HCT116 (cell line): ENCODE results near the gene INMT. TPM values are rescaled to one million over a fixed set of nuclear protein-coding genes. Genes with fewer than 3 reads are reported as not detected.

Experiments
- ATAC-seq: fragments of 200-7000 bp; cut with Tn5 transposase; 2 replicates; pipeline ENCODE4 v1.9.1; 2020; ENCODE audit warnings: mild to moderate bottlenecking, moderate library complexity
- BruUV-seq: library from RNA; stranded (reverse); fragments of 400-500 nt; replicated peaks from 2 replicates; lab custom pipeline; 2021; lab: Mats Ljungman, UMichigan
- CTCF ChIA-PET: fragments of 300-600 bp; sonication (Branson Sonifier 250); formaldehyde crosslinking; loops from one replicate; lab custom pipeline; 2021; ENCODE audit warnings: antibody characterized with exemption; lab: Charles Lee
- POLR2A ChIA-PET: fragments of 300-600, 350-600 bp; sonication (Branson Sonifier 250); formaldehyde crosslinking; loops from one replicate; lab custom pipeline; 2021; ENCODE audit warnings: antibody characterized with exemption; lab: Charles Lee
- RAD21 ChIA-PET, 2 experiments: fragments of 300-600 bp; sonication (Branson Sonifier 250); formaldehyde crosslinking; loops; one replicate each; lab custom pipeline; 2023; ENCODE audit warnings: low total read pairs in 2 of 2; ENCODE audit not compliant: uncharacterized antibody in 2 of 2, unreplicated experiment in 2 of 2, low non-redundant PET in 1 of 2; lab: Charles Lee
- DNase-seq: peaks from one replicate; pipeline ENCODE4 v3.0.0-alpha.2; 2010; ENCODE audit warnings: low read depth, low spot score
- H2AFZ ChIP-seq: fragments of 200-600 bp; shearing (Covaris generic), sonication (generic); 2 replicates; pipeline ENCODE4 v1.6.1; 2017; ENCODE audit warnings: low read depth, mixed run types, mixed read lengths, antibody characterized with exemption, low read length; ENCODE audit not compliant: poor library complexity, severe bottlenecking
- H3K27ac ChIP-seq: 2 replicates; pipeline ENCODE4 v1.5.1; 2012; ENCODE audit warnings: low read depth, low read length
- H3K27me3 ChIP-seq: fragments of 200-600 bp; sonication (generic); 2 replicates; pipeline ENCODE4 v1.6.1; 2016; ENCODE audit warnings: mixed run types, low read length, mixed read lengths; ENCODE audit not compliant: insufficient read depth
- H3K36me3 ChIP-seq, 2 experiments: fragments of 200-500 bp in 1 of 2; fragments of 200-600 bp in 1 of 2; sonication (Bioruptor generic) in 1 of 2; sonication (generic) in 1 of 2; 2 replicates each; pipeline versions ENCODE4 v1.5.1 to v1.6.1; 2014 to 2016; ENCODE audit warnings: low read length in 2 of 2, inconsistent platforms in 1 of 2, mixed read lengths in 1 of 2, mixed run types in 1 of 2; ENCODE audit not compliant: insufficient read depth in 2 of 2, control insufficient read depth in 1 of 2
- H3K4me1 ChIP-seq, 2 experiments: fragments of 200-600 bp in 1 of 2; sonication (generic) in 1 of 2; 2 replicates each; pipeline versions ENCODE4 v1.5.1 to v1.6.1; 2012 to 2017; ENCODE audit warnings: low read length in 2 of 2, inconsistent platforms in 1 of 2, mild to moderate bottlenecking in 1 of 2, mixed read lengths in 1 of 2, mixed run types in 1 of 2, moderate library complexity in 1 of 2; ENCODE audit not compliant: insufficient read depth in 2 of 2, control insufficient read depth in 1 of 2
- H3K4me2 ChIP-seq: fragments of 200-600 bp; sonication (generic); 2 replicates; pipeline ENCODE4 v1.6.1; 2017; ENCODE audit warnings: mixed run types, low read length, mixed read lengths
- H3K4me3 ChIP-seq, 2 experiments: fragments of 200-600 bp in 1 of 2; sonication (generic) in 1 of 2; replicated peaks in 1 of 2; 2 replicates each; pipeline ENCODE4 v1.5.1; 2011 to 2016; ENCODE audit warnings: low read length in 2 of 2, control low read depth in 1 of 2, low read depth in 1 of 2, mild to moderate bottlenecking in 1 of 2, mixed read lengths in 1 of 2, mixed run types in 1 of 2
- H3K79me2 ChIP-seq: fragments of 200-600 bp; sonication (generic); 2 replicates; pipeline ENCODE4 v1.6.1; 2017; ENCODE audit warnings: mild to moderate bottlenecking, mixed run types, low read length, moderate library complexity, mixed read lengths; ENCODE audit not compliant: insufficient read depth
- H3K9ac ChIP-seq: fragments of 200-600 bp; sonication (generic); 2 replicates; pipeline ENCODE4 v1.6.1; 2016; ENCODE audit warnings: low read length, mixed read lengths
- H3K9me2 ChIP-seq: fragments of 200-600 bp; sonication (generic), shearing (Covaris generic); 2 replicates; pipeline ENCODE4 v1.6.1; 2017; ENCODE audit warnings: mixed run types, mild to moderate bottlenecking, moderate library complexity; ENCODE audit not compliant: insufficient read depth
- H3K9me3 ChIP-seq, 2 experiments: fragments of 200-500 bp in 1 of 2; fragments of 200-600 bp in 1 of 2; sonication (Bioruptor generic) in 1 of 2; sonication (generic) in 1 of 2; 2 replicates each; pipeline ENCODE4 v1.6.1; 2014 to 2017; ENCODE audit warnings: low read length in 2 of 2, mixed read lengths in 2 of 2, inconsistent platforms in 1 of 2, low read depth in 1 of 2, mild to moderate bottlenecking in 1 of 2, mixed run types in 1 of 2, moderate library complexity in 1 of 2; ENCODE audit not compliant: control insufficient read depth in 1 of 2, insufficient read depth in 1 of 2
- H4K20me1 ChIP-seq: fragments of 200-600 bp; sonication (generic), shearing (Covaris generic); 2 replicates; pipeline ENCODE4 v1.6.1; 2017; ENCODE audit warnings: mixed run types, mild to moderate bottlenecking, moderate library complexity; ENCODE audit not compliant: insufficient read depth
- ATF3 ChIP-seq: IDR thresholded peaks from 2 replicates; pipeline ENCODE4 v1.6.1; 2012
- CEBPB ChIP-seq: IDR thresholded peaks from 2 replicates; pipeline ENCODE4 v1.6.1; 2012; ENCODE audit warnings: low read depth
- CTCF ChIP-seq, 3 experiments: fragments of 200-600 bp in 1 of 3; sonication (generic) in 1 of 3; IDR thresholded peaks in 2 of 3; conservative IDR thresholded peaks in 1 of 3; 2 replicates each; pipeline ENCODE4 v1.5.1; 2012 to 2017; ENCODE audit warnings: low read depth in 2 of 3, low read length in 2 of 3, antibody characterized with exemption in 1 of 3, borderline replicate concordance in 1 of 3, control low read depth in 1 of 3, mild to moderate bottlenecking in 1 of 3, mixed read lengths in 1 of 3, mixed run types in 1 of 3, moderate library complexity in 1 of 3; ENCODE audit not compliant: insufficient read depth in 1 of 3
- EGR1 ChIP-seq: IDR thresholded peaks from 2 replicates; pipeline ENCODE4 v1.6.1; 2012; ENCODE audit warnings: low read depth
- ELF1 ChIP-seq: IDR thresholded peaks from 2 replicates; pipeline ENCODE4 v1.6.1; 2012; ENCODE audit warnings: low read depth, borderline replicate concordance
- EZH2 ChIP-seq: fragments of 200-600 bp; sonication (generic); IDR thresholded peaks from 2 replicates; pipeline ENCODE4 v1.6.1; 2017; ENCODE audit warnings: antibody characterized with exemption, mixed run types
- EZH2phosphoT487 ChIP-seq: fragments of 200-600 bp; IDR thresholded peaks from 2 replicates; pipeline ENCODE4 v1.6.1; 2018; ENCODE audit warnings: antibody characterized with exemption, borderline replicate concordance
- FOSL1 ChIP-seq: IDR thresholded peaks from 2 replicates; pipeline ENCODE4 v1.6.1; 2012; ENCODE audit warnings: low read depth
- JUND ChIP-seq: IDR thresholded peaks from 2 replicates; pipeline ENCODE4 v1.6.1; 2012
- MAX ChIP-seq: IDR thresholded peaks from 2 replicates; pipeline ENCODE4 v1.6.1; 2012
- POLR2A ChIP-seq: IDR thresholded peaks from 2 replicates; pipeline ENCODE4 v1.7.0; 2011; ENCODE audit warnings: borderline replicate concordance; ENCODE audit not compliant: insufficient read depth, insufficient read length; ENCODE audit errors: extremely low read depth
- POLR2AphosphoS5 ChIP-seq: IDR thresholded peaks from 2 replicates; pipeline ENCODE4 v1.6.1; 2011; ENCODE audit warnings: mild to moderate bottlenecking, low read depth, low read length, moderate library complexity
- RAD21 ChIP-seq: IDR thresholded peaks from 2 replicates; pipeline ENCODE4 v1.6.1; 2012; ENCODE audit warnings: low read depth, mild to moderate bottlenecking
- REST ChIP-seq: IDR thresholded peaks from 2 replicates; pipeline ENCODE4 v1.6.1; 2012; ENCODE audit warnings: low read depth
- SIN3A ChIP-seq: IDR thresholded peaks from 2 replicates; pipeline ENCODE4 v1.6.1; 2012; ENCODE audit warnings: low read depth
- SP1 ChIP-seq: IDR thresholded peaks from 2 replicates; pipeline ENCODE4 v1.6.1; 2012; ENCODE audit warnings: low read depth
- SRF ChIP-seq: IDR thresholded peaks from 2 replicates; pipeline ENCODE4 v1.6.1; 2012; ENCODE audit warnings: low read depth
- TCF7L2 ChIP-seq: IDR thresholded peaks from 2 replicates; pipeline ENCODE4 v1.7.0; 2011; ENCODE audit warnings: borderline replicate concordance, inconsistent platforms; ENCODE audit not compliant: insufficient read depth, insufficient read length; ENCODE audit errors: extremely low read depth
- YY1 ChIP-seq: IDR thresholded peaks from 2 replicates; pipeline ENCODE4 v1.6.1; 2011; ENCODE audit warnings: low read length, low read depth, moderate library complexity, mild to moderate bottlenecking; ENCODE audit not compliant: insufficient replicate concordance; ENCODE audit errors: extremely low read depth
- intact Hi-C: fragments of 100-400 bp; cut with micrococcal nuclease; formaldehyde crosslinking; loops from 2 replicates; pipeline ENCODE4 v1.10.0; 2022
- total RNA-seq: library from RNA; stranded (reverse); gene quantifications from one replicate; pipeline ENCODE4 v1.2.1, GENCODE V29; 2021; ENCODE audit not compliant: unreplicated experiment

INMT gene
- total RNA-seq, 1 experiment from 2014 or later: 0.32 TPM

GRCh38 chr7:30752484-30752883, 549 bp downstream of the INMT start:
- H3K36me3 ChIP-seq: no peaks in the 10 kb centered on the region
- ChIA-PET POLR2A (no interaction called here), RAD21 (no interaction called here), CTCF (no interaction called here)
- DNase-seq (no peak), ATAC-seq (no peak)
- no peak overlapping the region for H3K4me2 ChIP-seq
- no peak overlapping the region for H3K9ac ChIP-seq
- intact Hi-C loops: no loop called here
- H3K4me1 ChIP-seq: no peaks in the 10 kb centered on the region
- H3K9me2 ChIP-seq: no peaks in the 10 kb centered on the region
- H3K4me3 ChIP-seq: no peak overlapping the region
- H3K27me3 ChIP-seq: no peaks in the 10 kb centered on the region
- H2AFZ ChIP-seq: no peak overlapping the region
- no peaks in the 10 kb centered on the region for H3K9me3 ChIP-seq
- no TSS peak for BruUV-seq
- no peak overlapping the region for H3K27ac ChIP-seq
- H3K79me2 ChIP-seq: no peaks in the 10 kb centered on the region
- TF ChIP-seq SP1 (no peak), YY1 (no peak), MAX (no peak), JUND (no peak), SIN3A (no peak), ELF1 (no peak), EZH2 (no peak), RAD21 (no peak), EZH2phosphoT487 (no peak), POLR2AphosphoS5 (no peak), FOSL1 (no peak), ATF3 (no peak), EGR1 (no peak), SRF (no peak), REST (no peak), CEBPB (no peak), TCF7L2 (no peak), POLR2A (no peak), CTCF (IDR thresholded peaks at IDR 0.05 in 2 of 3, conservative IDR thresholded peaks at IDR 0.05 in 1 of 3; ENCODE audit: borderline replicate concordance in 1 of 3, insufficient read depth in 1 of 3, low read depth in 2 of 3, low read length in 2 of 3) (no peak)
- H4K20me1 ChIP-seq: no peaks in the 10 kb centered on the region
